ENCODE results near the gene GNB1L.

Gene GNB1L

GRCh38 chr22:19798891-19799293 is 55.8 kb downstream of the GNB1L start:
- no peak for TF ChIP-seq ZFP30 (CRISPR knock-in tag; IDR thresholded peaks at IDR 0.05)
- TF ChIP-seq CREB5 (CRISPR knock-in tag; IDR thresholded peaks at IDR 0.05; ENCODE audit: low read depth), result no peak
- no peak for TF ChIP-seq TSHZ2 (CRISPR knock-in tag; IDR thresholded peaks at IDR 0.05)
- no peak for TF ChIP-seq ARNTL (CRISPR knock-in tag; IDR thresholded peaks at IDR 0.05; ENCODE audit: borderline replicate concordance, low read depth)
- no peak for TF ChIP-seq ISL1 (CRISPR knock-in tag; IDR thresholded peaks at IDR 0.05)
- TF ChIP-seq, protein P1, sequence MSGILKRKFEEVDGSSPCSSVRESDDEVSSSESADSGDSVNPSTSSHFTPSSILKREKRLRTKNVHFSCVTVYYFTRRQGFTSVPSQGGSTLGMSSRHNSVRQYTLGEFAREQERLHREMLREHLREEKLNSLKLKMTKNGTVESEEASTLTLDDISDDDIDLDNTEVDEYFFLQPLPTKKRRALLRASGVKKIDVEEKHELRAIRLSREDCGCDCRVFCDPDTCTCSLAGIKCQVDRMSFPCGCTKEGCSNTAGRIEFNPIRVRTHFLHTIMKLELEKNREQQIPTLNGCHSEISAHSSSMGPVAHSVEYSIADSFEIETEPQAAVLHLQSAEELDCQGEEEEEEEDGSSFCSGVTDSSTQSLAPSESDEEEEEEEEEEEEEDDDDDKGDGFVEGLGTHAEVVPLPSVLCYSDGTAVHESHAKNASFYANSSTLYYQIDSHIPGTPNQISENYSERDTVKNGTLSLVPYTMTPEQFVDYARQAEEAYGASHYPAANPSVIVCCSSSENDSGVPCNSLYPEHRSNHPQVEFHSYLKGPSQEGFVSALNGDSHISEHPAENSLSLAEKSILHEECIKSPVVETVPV (CRISPR knock-in tag; IDR thresholded peaks at IDR 0.05), result no peak
- no peak for TF ChIP-seq PATZ1 (CRISPR knock-in tag; IDR thresholded peaks at IDR 0.05; ENCODE audit: borderline replicate concordance)
- TF ChIP-seq ZNF8 (CRISPR knock-in tag; IDR thresholded peaks at IDR 0.05), result no peak
- no peak for TF ChIP-seq TCF4 (CRISPR knock-in tag; IDR thresholded peaks at IDR 0.05; ENCODE audit: borderline replicate concordance)
- no peak for TF ChIP-seq SNAI2 (CRISPR knock-in tag; IDR thresholded peaks at IDR 0.05)
- no peak for TF ChIP-seq PPARA (CRISPR knock-in tag; IDR thresholded peaks at IDR 0.05; ENCODE audit: borderline replicate concordance)
- TF ChIP-seq BACH2 (CRISPR knock-in tag; IDR thresholded peaks at IDR 0.05; ENCODE audit: borderline replicate concordance), result no peak
- TF ChIP-seq ZNF70 (CRISPR knock-in tag; IDR thresholded peaks at IDR 0.05), result no peak
- TF ChIP-seq RARB (CRISPR knock-in tag; IDR thresholded peaks at IDR 0.05), result no peak
- no peak for TF ChIP-seq ESRRG (CRISPR knock-in tag; IDR thresholded peaks at IDR 0.05)
- no peak for TF ChIP-seq OSR1 (CRISPR knock-in tag; IDR thresholded peaks at IDR 0.05)
- TF ChIP-seq CSDC2 (CRISPR knock-in tag; IDR thresholded peaks at IDR 0.05), result no peak
- TF ChIP-seq GLIS3 (CRISPR knock-in tag; IDR thresholded peaks at IDR 0.05), result no peak
- peak; percentile 26 for ATAC-seq

DNA sequence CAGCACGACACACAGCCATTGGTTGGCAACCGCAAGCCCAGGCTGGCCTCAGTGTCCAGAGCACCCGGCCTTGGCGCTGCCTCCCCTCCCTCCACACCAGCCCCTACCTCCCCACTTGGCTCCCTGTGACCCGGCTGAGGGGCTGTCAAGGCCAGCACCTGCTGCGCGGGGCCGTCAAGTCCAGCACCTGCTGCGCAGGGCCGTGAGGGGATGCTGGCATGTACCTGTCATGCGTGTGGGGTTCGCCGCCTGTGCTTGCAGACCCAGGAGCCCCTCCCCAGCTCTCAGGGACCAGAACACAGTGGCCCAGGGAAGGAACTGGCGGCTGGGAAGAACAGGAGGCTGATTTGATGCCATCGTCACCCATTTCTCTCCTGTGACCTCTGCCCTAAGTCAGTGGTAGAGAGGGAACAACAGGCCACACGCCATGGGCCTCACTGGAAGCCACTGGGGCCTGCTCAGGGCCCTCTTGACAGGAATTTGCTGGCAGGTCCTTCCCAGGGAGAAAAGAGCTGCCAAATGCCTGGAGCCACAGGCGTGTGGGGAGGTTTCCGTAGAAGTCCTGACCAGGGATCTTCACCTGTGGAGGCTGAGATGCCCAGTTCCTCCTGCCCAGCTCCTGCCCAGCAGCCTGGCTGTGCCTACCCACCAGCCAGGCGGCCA is 56.5 kb downstream of the GNB1L start:
- TF ChIP-seq ZC3H10 (CRISPR knock-in tag; IDR thresholded peaks at IDR 0.05) (no peak), TCF4 (CRISPR knock-in tag; IDR thresholded peaks at IDR 0.05; ENCODE audit: borderline replicate concordance) (no peak), BACH2 (CRISPR knock-in tag; IDR thresholded peaks at IDR 0.05; ENCODE audit: borderline replicate concordance) (no peak), ZNF70 (CRISPR knock-in tag; IDR thresholded peaks at IDR 0.05) (no peak), CSDC2 (CRISPR knock-in tag; IDR thresholded peaks at IDR 0.05) (no peak), OSR1 (CRISPR knock-in tag; IDR thresholded peaks at IDR 0.05) (no peak), ZFP3 (CRISPR knock-in tag; IDR thresholded peaks at IDR 0.05) (no peak), TOX (CRISPR knock-in tag; IDR thresholded peaks at IDR 0.05; ENCODE audit: borderline replicate concordance) (no peak), RARB (CRISPR knock-in tag; IDR thresholded peaks at IDR 0.05) (no peak), PATZ1 (CRISPR knock-in tag; IDR thresholded peaks at IDR 0.05; ENCODE audit: borderline replicate concordance) (no peak), CREB5 (CRISPR knock-in tag; IDR thresholded peaks at IDR 0.05; ENCODE audit: low read depth) (no peak)
- ATAC-seq, result no peak

All from SK-N-SH treated with all-trans-retinoic acid at 6 μM for 48 hours (cell line).